ENCODE data around the gene HES1.

Gene HES1

GRCh38 chr3:194133661-194134230 is 2.2 kb upstream of the HES1 start:
- H3K4me3 ChIP-seq (ENCODE audit: low read depth, low read length), result peak overlapping the region; percentile 37
- no peak for DNase-seq (ENCODE audit: low read depth)
- no peak for TF ChIP-seq CTCF (IDR thresholded peaks at IDR 0.05; ENCODE audit: control insufficient read depth, extremely low read depth, insufficient read depth)

- DNase-seq (ENCODE audit: low read depth), result no peak
- peak overlapping the region; percentile 71 for H3K4me3 ChIP-seq (ENCODE audit: low read depth, low read length)
- TF ChIP-seq CTCF (IDR thresholded peaks at IDR 0.05; ENCODE audit: control insufficient read depth, extremely low read depth, insufficient read depth), result no peak
Observed at GRCh38 chr3:194134231-194134756, 1.7 kb upstream of the HES1 start.

- peak overlapping the region; percentile 71 for H3K4me3 ChIP-seq (ENCODE audit: low read depth, low read length)
- TF ChIP-seq CTCF (IDR thresholded peaks at IDR 0.05; ENCODE audit: control insufficient read depth, extremely low read depth, insufficient read depth), result no peak
- DNase-seq (ENCODE audit: low read depth), result peak; percentile 88
Observed at GRCh38 chr3:194134757-194135515, 1.0 kb upstream of the HES1 start.

GRCh38 chr3:194135516-194135805 is 487 bp upstream of the HES1 start:
- no peak for DNase-seq (ENCODE audit: low read depth)
- H3K4me3 ChIP-seq (ENCODE audit: low read depth, low read length), result peak overlapping the region; percentile 71
- no peak for TF ChIP-seq CTCF (IDR thresholded peaks at IDR 0.05; ENCODE audit: control insufficient read depth, extremely low read depth, insufficient read depth)

- no peak for DNase-seq (ENCODE audit: low read depth)
- H3K4me3 ChIP-seq (ENCODE audit: low read depth, low read length), result peak overlapping the region; percentile 60
Observed at GRCh38 chr3:194136519-194137007, 615 bp downstream of the HES1 start.

GRCh38 chr3:194137008-194137505 is 1.1 kb downstream of the HES1 start:
- peak; percentile 59 for DNase-seq (ENCODE audit: low read depth)
- no peak for TF ChIP-seq CTCF (IDR thresholded peaks at IDR 0.05; ENCODE audit: control insufficient read depth, extremely low read depth, insufficient read depth)
- peak overlapping the region; percentile 60 for H3K4me3 ChIP-seq (ENCODE audit: low read depth, low read length)

More at GRCh38 chr3:194136519-194137007, 615 bp downstream of the HES1 start:
- no peak for TF ChIP-seq CTCF (IDR thresholded peaks at IDR 0.05; ENCODE audit: control insufficient read depth, extremely low read depth, insufficient read depth)
